Effector memory CD8-positive, alpha-beta T cell (primary cell): ENCODE measurements around the gene CGNL1.
A peak's percentile ranks its signal among the peaks of the same experiment; 100 is the strongest.

ENCODE experiments used
- ATAC-seq: fragments of 150-1000 bp; cut with Tn5 transposase; replicated peaks from 2 replicates; pipeline ENCODE4 v1.10.0; 2021; ENCODE audit warnings: mild to moderate bottlenecking, moderate library complexity
- DNase-seq, 3 experiments: peaks; one replicate each; pipeline ENCODE4 v3.0.0; 2021
- H3K27ac Mint-ChIP-seq, 2 donors: one replicate each; pipeline ENCODE4 v1.8.0; 2022; ENCODE audit warnings: mild to moderate bottlenecking in 2 of 2, mixed read lengths in 2 of 2, moderate library complexity in 2 of 2
- H3K27me3 Mint-ChIP-seq, 2 donors: one replicate each; pipeline ENCODE4 v1.8.0; 2022; ENCODE audit warnings: mixed read lengths in 2 of 2
- H3K36me3 Mint-ChIP-seq: one replicate; pipeline ENCODE4 v1.8.0; 2022; ENCODE audit warnings: mild to moderate bottlenecking, moderate library complexity, mixed read lengths; ENCODE audit not compliant: insufficient read depth
- H3K4me1 Mint-ChIP-seq, 2 donors: one replicate each; pipeline ENCODE4 v1.8.0; 2022; ENCODE audit warnings: low read depth in 2 of 2, mixed read lengths in 2 of 2
- H3K4me3 Mint-ChIP-seq, 2 donors: one replicate each; pipeline ENCODE4 v1.8.0; 2022; ENCODE audit warnings: mild to moderate bottlenecking in 2 of 2, mixed read lengths in 2 of 2, moderate library complexity in 2 of 2
- H3K9me3 Mint-ChIP-seq, 2 donors: one replicate each; pipeline ENCODE4 v1.8.0; 2022; ENCODE audit warnings: mixed read lengths in 2 of 2

Gene CGNL1

GRCh38 chr15:57337868-57338411 is 38.4 kb upstream of the CGNL1 start:
- Mint-ChIP-seq H3K27me3 (peaks cover 58 to 88% of the 10 kb centered on the region in 2 donors), H3K4me3 (no peak overlapping the region), H3K9me3 (no peaks in the 10 kb centered on the region), H3K27ac (no peak overlapping the region), H3K4me1 (no peaks in the 10 kb centered on the region), H3K36me3 (no peaks in the 10 kb centered on the region)
- DNase-seq = no peak
- no peak for ATAC-seq

- Mint-ChIP-seq H3K9me3 (no peaks in the 10 kb centered on the region), H3K36me3 (no peaks in the 10 kb centered on the region), H3K27ac (no peak overlapping the region), H3K27me3 (peaks cover 54 to 82% of the 10 kb centered on the region in 2 donors), H3K4me1 (no peaks in the 10 kb centered on the region), H3K4me3 (no peak overlapping the region)
- DNase-seq (no peak), ATAC-seq (no peak)
Measured at GRCh38 chr15:57339321-57339720, 37.0 kb upstream of the CGNL1 start.

- H3K4me1 Mint-ChIP-seq = no peaks in the 10 kb centered on the region
- ATAC-seq = no peak
- H3K27ac Mint-ChIP-seq = no peak overlapping the region
- H3K27me3 Mint-ChIP-seq = peaks cover 47 to 74% of the 10 kb centered on the region in 2 donors
- no peak overlapping the region for H3K4me3 Mint-ChIP-seq
- no peaks in the 10 kb centered on the region for H3K36me3 Mint-ChIP-seq
- peak in 1 of 3 experiments; percentile 5 for DNase-seq
- H3K9me3 Mint-ChIP-seq = no peaks in the 10 kb centered on the region
Measured at GRCh38 chr15:57340682-57341259, 35.5 kb upstream of the CGNL1 start.

GRCh38 chr15:57343048-57343447 is 33.3 kb upstream of the CGNL1 start:
- Mint-ChIP-seq H3K4me3 (no peak overlapping the region), H3K27me3 (peaks cover 36 to 64% of the 10 kb centered on the region in 2 donors), H3K36me3 (no peaks in the 10 kb centered on the region), H3K4me1 (no peaks in the 10 kb centered on the region), H3K9me3 (no peaks in the 10 kb centered on the region), H3K27ac (no peak overlapping the region)
- ATAC-seq = no peak
- no peak for DNase-seq

GRCh38 chr15:57343498-57343897 is 32.8 kb upstream of the CGNL1 start:
- no peak for DNase-seq
- no peaks in the 10 kb centered on the region for H3K36me3 Mint-ChIP-seq
- peaks cover 35 to 59% of the 10 kb centered on the region in 2 donors for H3K27me3 Mint-ChIP-seq

GRCh38 chr15:57344282-57344681 is 32.0 kb upstream of the CGNL1 start:
- Mint-ChIP-seq H3K4me1 (no peaks in the 10 kb centered on the region), H3K9me3 (no peaks in the 10 kb centered on the region), H3K4me3 (no peak overlapping the region), H3K27ac (no peak overlapping the region), H3K36me3 (no peaks in the 10 kb centered on the region), H3K27me3 (peaks cover 27 to 52% of the 10 kb centered on the region in 2 donors)
- ATAC-seq (no peak), DNase-seq (no peak)

More at GRCh38 chr15:57343498-57343897, 32.8 kb upstream of the CGNL1 start:
- no peaks in the 10 kb centered on the region for H3K4me1 Mint-ChIP-seq
- H3K27ac Mint-ChIP-seq = no peak overlapping the region
- no peaks in the 10 kb centered on the region for H3K9me3 Mint-ChIP-seq
- no peak for ATAC-seq
- H3K4me3 Mint-ChIP-seq = no peak overlapping the region

- Mint-ChIP-seq H3K4me1 (no peaks in the 10 kb centered on the region), H3K27me3 (peaks cover 24 to 40% of the 10 kb centered on the region in 2 donors), H3K36me3 (no peaks in the 10 kb centered on the region), H3K4me3 (no peak overlapping the region), H3K27ac (no peak overlapping the region), H3K9me3 (no peaks in the 10 kb centered on the region)
- DNase-seq (no peak), ATAC-seq (no peak)
Measured at GRCh38 chr15:57345584-57345983, 30.7 kb upstream of the CGNL1 start.

- DNase-seq (no peak), ATAC-seq (no peak)
- Mint-ChIP-seq H3K27me3 (peaks cover 26 to 42% of the 10 kb centered on the region in 2 donors), H3K36me3 (no peaks in the 10 kb centered on the region), H3K9me3 (no peaks in the 10 kb centered on the region), H3K27ac (no peak overlapping the region), H3K4me3 (no peak overlapping the region), H3K4me1 (no peaks in the 10 kb centered on the region)
Measured at GRCh38 chr15:57348081-57348480, 28.2 kb upstream of the CGNL1 start.

- DNase-seq = no peak
- no peak for ATAC-seq
- H3K4me3 Mint-ChIP-seq = no peak overlapping the region
- no peak overlapping the region for H3K27ac Mint-ChIP-seq
- peaks cover 31 to 58% of the 10 kb centered on the region in 2 donors for H3K27me3 Mint-ChIP-seq
- no peaks in the 10 kb centered on the region for H3K4me1 Mint-ChIP-seq
- H3K36me3 Mint-ChIP-seq = no peaks in the 10 kb centered on the region
- no peaks in the 10 kb centered on the region for H3K9me3 Mint-ChIP-seq
Measured at GRCh38 chr15:57352535-57353316, 23.6 kb upstream of the CGNL1 start.

- Mint-ChIP-seq H3K4me3 (no peak overlapping the region), H3K4me1 (no peaks in the 10 kb centered on the region), H3K27ac (no peak overlapping the region), H3K9me3 (no peaks in the 10 kb centered on the region), H3K27me3 (peaks cover 31 to 58% of the 10 kb centered on the region in 2 donors), H3K36me3 (no peaks in the 10 kb centered on the region)
- no peak for ATAC-seq
- DNase-seq = no peak
Measured at GRCh38 chr15:57353317-57353804, 22.9 kb upstream of the CGNL1 start.

- H3K36me3 Mint-ChIP-seq = no peaks in the 10 kb centered on the region
Measured at GRCh38 chr15:57354436-57355123, 21.7 kb upstream of the CGNL1 start.

GRCh38 chr15:57355259-57355658 is 21.0 kb upstream of the CGNL1 start:
- no peak overlapping the region for H3K4me3 Mint-ChIP-seq
- H3K27ac Mint-ChIP-seq = no peak overlapping the region
- H3K27me3 Mint-ChIP-seq = peaks cover 31 to 58% of the 10 kb centered on the region in 2 donors
- DNase-seq = no peak
- H3K9me3 Mint-ChIP-seq = no peaks in the 10 kb centered on the region
- no peaks in the 10 kb centered on the region for H3K36me3 Mint-ChIP-seq
- no peaks in the 10 kb centered on the region for H3K4me1 Mint-ChIP-seq
- ATAC-seq = no peak

More at GRCh38 chr15:57354436-57355123, 21.7 kb upstream of the CGNL1 start:
- H3K4me1 Mint-ChIP-seq = no peaks in the 10 kb centered on the region
- no peaks in the 10 kb centered on the region for H3K9me3 Mint-ChIP-seq
- peaks cover 31 to 58% of the 10 kb centered on the region in 2 donors for H3K27me3 Mint-ChIP-seq
- no peak for ATAC-seq
- no peak for DNase-seq
- no peak overlapping the region for H3K4me3 Mint-ChIP-seq
- no peak overlapping the region for H3K27ac Mint-ChIP-seq

- Mint-ChIP-seq H3K27ac (no peak overlapping the region), H3K36me3 (no peaks in the 10 kb centered on the region), H3K27me3 (peaks cover 31 to 58% of the 10 kb centered on the region in 2 donors), H3K4me1 (no peaks in the 10 kb centered on the region), H3K9me3 (no peaks in the 10 kb centered on the region), H3K4me3 (no peak overlapping the region)
- DNase-seq (no peak), ATAC-seq (no peak)
Measured at GRCh38 chr15:57356178-57356577, 20.1 kb upstream of the CGNL1 start.
